OCI-M2 (cell line): ENCODE data around the gene DIP2A.

Source experiments
- DNase-seq: peaks from one replicate; lab custom pipeline; 2025; ENCODE audit not compliant: unreplicated experiment; lab: John Stamatoyannopoulos, UW

DIP2A gene

DNA sequence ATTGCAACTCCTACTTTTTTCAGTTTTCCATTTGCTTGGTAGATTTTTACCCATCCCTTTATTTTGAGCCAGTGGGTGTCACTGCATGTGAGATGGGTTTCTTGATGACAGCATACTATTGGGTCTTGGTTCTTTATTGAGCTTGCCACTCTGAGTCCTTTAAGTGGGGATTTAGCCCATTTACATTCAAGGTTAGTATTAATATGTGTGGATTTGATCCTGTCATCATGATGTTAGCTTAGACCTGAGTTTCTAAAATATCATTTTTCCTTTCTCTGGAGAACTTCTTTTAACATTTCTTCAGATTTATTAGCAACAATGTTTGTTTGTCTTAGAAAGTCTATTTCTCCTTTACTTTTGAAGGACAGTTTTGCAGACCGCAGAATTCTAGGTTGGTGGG is 158.0 kb downstream of the DIP2A start:
- no peak for DNase-seq

DNA sequence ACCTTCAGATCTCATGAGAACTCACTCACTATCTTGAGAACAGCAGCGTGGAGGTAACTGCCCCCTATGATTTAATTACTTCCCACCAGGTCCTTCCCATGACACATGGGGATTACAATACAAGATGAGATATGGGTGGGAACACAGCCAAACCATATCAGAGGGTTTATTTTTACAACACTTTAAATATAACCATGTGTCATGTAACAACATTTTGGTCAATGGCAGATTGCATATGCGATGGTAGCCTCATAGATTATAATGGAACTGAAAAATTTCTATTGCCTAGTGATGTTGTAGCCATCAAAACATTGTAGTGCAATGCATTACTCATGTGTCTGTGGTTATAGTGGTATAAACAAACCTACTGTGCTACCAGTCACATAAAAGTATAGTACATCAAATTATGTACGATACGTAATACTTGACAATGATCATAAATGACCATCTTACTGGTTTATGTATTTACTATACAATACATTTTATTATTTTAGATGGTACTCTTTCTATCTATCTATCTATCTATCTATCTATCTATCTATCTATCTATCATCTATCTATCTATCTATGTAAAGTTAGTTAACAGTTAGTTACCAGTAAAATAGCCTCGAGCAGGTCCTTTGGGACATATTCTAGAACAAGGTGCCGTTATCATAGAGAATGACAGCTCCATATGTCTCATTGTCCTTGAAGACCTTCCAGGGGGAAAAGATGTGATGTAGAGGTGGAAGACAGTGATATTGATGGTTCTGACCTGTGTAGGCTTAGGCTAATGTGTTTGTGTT is 158.8 kb downstream of the DIP2A start:
- no peak for DNase-seq

DNA sequence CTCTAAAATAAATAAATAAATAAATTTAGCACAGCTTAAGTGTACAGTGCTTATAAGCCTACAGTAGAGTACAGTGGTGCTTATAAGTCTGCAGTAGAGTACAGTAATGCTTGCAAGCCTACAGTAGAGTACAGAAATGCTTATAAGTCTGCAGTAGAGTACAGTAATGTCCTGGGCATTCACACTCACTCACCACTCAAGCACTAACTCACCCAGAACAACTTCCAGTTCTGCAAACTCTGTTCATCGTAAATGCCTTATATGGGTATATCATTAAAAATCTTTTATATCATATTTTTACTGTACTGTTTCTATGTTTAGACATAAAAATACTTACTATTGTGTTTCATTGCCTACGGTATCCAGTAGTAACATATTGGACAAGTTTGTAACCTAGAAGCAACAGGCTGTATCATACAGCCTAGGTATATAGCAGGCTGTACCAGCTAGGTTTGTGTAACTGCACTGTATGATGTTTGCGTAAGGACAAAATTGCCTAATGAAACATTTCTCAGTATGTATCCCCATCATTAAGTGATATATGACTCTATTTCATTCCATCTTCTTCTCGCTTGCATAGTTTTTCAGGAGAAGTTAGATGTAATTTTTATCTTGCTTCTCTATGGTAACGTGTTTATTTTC is 160.2 kb downstream of the DIP2A start:
- DNase-seq: no peak
